ENCODE data around the gene CAPS2. TPM values are rescaled to one million over a fixed set of nuclear protein-coding genes. Genes with fewer than 3 reads are reported as not detected.

CAPS2 gene
- total RNA-seq, 1 experiment from 2014 or later: 4.3 TPM

GRCh38 chr12:75378354-75378753, 48.2 kb upstream of the CAPS2 start:
- H3K27ac Mint-ChIP-seq: peak overlapping the region in 2 of 3 experiments; percentile 27 to 76; a peak in 4 of 7 replicates
- H2BK15ac ChIP-seq (ENCODE audit: low read depth, low read length): no peak overlapping the region
- H3K4me2 ChIP-seq (ENCODE audit: insufficient read depth, insufficient read length, low read length): no peak overlapping the region
- H3K27me3 Mint-ChIP-seq (ENCODE audit: low read depth): no peaks in the 10 kb centered on the region
- H3K4me1 ChIP-seq (ENCODE audit: insufficient read depth, low read length): no peaks in the 10 kb centered on the region; the same call in 1 of the 2 replicates
- H3K9me3 Mint-ChIP-seq: peaks cover 0 to 1% of the 10 kb centered on the region in 2 experiments; a peak in 3 of 5 replicates
- DNase-seq: no peak
- H2BK5ac ChIP-seq (ENCODE audit: insufficient read length, low read length): no peak overlapping the region
- no peak overlapping the region for H4K91ac ChIP-seq (ENCODE audit: insufficient read length, low read depth, low read length)
- H3K27ac ChIP-seq (ENCODE audit: insufficient read length, low read depth, low read length): no peak overlapping the region
- peaks cover 3 to 12% (median 9%) of the 10 kb centered on the region in 3 experiments; a peak in 4 of 7 replicates for H3K36me3 Mint-ChIP-seq (ENCODE audit: insufficient read depth in 1 of 3, low read depth in 3 of 3)
- H2BK12ac ChIP-seq (ENCODE audit: insufficient read length, low read depth, low read length): no peak overlapping the region
- H4K8ac ChIP-seq (replicated peaks; ENCODE audit: insufficient read length, low read depth, low read length): no peak overlapping the region
- no peak overlapping the region for H2BK20ac ChIP-seq (ENCODE audit: low read depth, low read length, poor library complexity, severe bottlenecking)
- H3K79me2 ChIP-seq (ENCODE audit: insufficient read depth, low read length): no peaks in the 10 kb centered on the region
- H3K4ac ChIP-seq (ENCODE audit: low read depth, low read length): no peak overlapping the region
- no peak overlapping the region for H3K56ac ChIP-seq (ENCODE audit: insufficient read length, low read depth, low read length)
- H3K23me2 ChIP-seq (ENCODE audit: insufficient read length, low read depth, low read length, poor library complexity, severe bottlenecking): no peaks in the 10 kb centered on the region
- H4K5ac ChIP-seq (ENCODE audit: insufficient read length, low read depth, low read length): no peak overlapping the region
- no peak overlapping the region for H2AK5ac ChIP-seq (ENCODE audit: insufficient read length, low read length)
- no CpG with 5 or more reads among the region's 1 CpG for WGBS (ENCODE audit: extremely low coverage, insufficient read length, low lambda C conversion rate)
- no peak overlapping the region for H3T11ph ChIP-seq (ENCODE audit: low read length)
- no peak overlapping the region for H3K18ac ChIP-seq (ENCODE audit: insufficient read length, low read depth, low read length)
- TF ChIP-seq CTCF (conservative IDR thresholded peaks at IDR 0.05): no peak
- H3K4me3 Mint-ChIP-seq: no peak overlapping the region
- no peaks in the 10 kb centered on the region for H4K20me1 ChIP-seq (ENCODE audit: control insufficient read depth, insufficient read depth, insufficient read length)
- no peak overlapping the region for H3K14ac ChIP-seq (ENCODE audit: insufficient read depth, low read length)
- H3K27me3 ChIP-seq (ENCODE audit: insufficient read depth, low read length): no peaks in the 10 kb centered on the region
- H3K4me1 Mint-ChIP-seq: peaks cover 19 to 35% of the 10 kb centered on the region in 2 experiments
- H2AFZ ChIP-seq (ENCODE audit: low read length): no peak overlapping the region
- no peak overlapping the region for H2BK120ac ChIP-seq (ENCODE audit: low read depth, low read length, poor library complexity, severe bottlenecking)
- no peaks in the 10 kb centered on the region for H3K9me3 ChIP-seq (ENCODE audit: control insufficient read depth, low read depth, low read length)
- no peak overlapping the region for H3K23ac ChIP-seq (ENCODE audit: insufficient read length, low read depth, low read length)
- H3K9ac ChIP-seq (ENCODE audit: extremely low read depth, insufficient read length, low read length): no peak overlapping the region
- no peaks in the 10 kb centered on the region for H3K79me1 ChIP-seq (ENCODE audit: insufficient read depth, low read depth, low read length, poor library complexity, severe bottlenecking)
